Transverse colon (tissue), 3 donors: ENCODE measurements around the gene ABTB2.

Experiments used
- CTCF ChIP-seq, 5 experiments: fragments of 200-600 bp in 3 of 5; fragments of 450-650 bp in 2 of 5; sonication (generic) in 3 of 5; IDR thresholded peaks; 1 replicate in 2 of 5; 2 replicates in 3 of 5; pipeline ENCODE4 v1.5.1; 2016 to 2017; ENCODE audit warnings: antibody characterized with exemption in 5 of 5, inconsistent platforms in 3 of 5, mild to moderate bottlenecking in 2 of 5, moderate library complexity in 1 of 5
- POLR2A ChIP-seq: fragments of 450-650 bp; IDR thresholded peaks from one replicate; pipeline ENCODE4 v1.6.1; 2016; ENCODE audit warnings: antibody characterized with exemption, mild to moderate bottlenecking, moderate library complexity

- TF ChIP-seq CTCF (IDR thresholded peaks at IDR 0.05) (no peak), POLR2A (no peak)
Observed at GRCh38 chr11:34292111-34292510, 65.7 kb downstream of the ABTB2 start.
